Measurements from ENCODE around the gene GABRG3. TPM values are rescaled to one million over a fixed set of nuclear protein-coding genes. Genes with fewer than 3 reads are reported as not detected.

The GABRG3 gene
- polyA plus RNA-seq, 1 experiment, result not detected

- Histone ChIP-seq H3K27me3 (ENCODE audit: control insufficient read depth, insufficient read depth, low read length) (no peaks in the 10 kb centered on the region), H3K4me3 (ENCODE audit: low read depth, low read length) (no peak overlapping the region), H3K27ac (ENCODE audit: low read depth, low read length) (no peak overlapping the region), H3K9me3 (ENCODE audit: control insufficient read depth, insufficient read depth, low read length) (peaks cover 4% of the 10 kb centered on the region; the same call in 1 of the 2 replicates)
- POLR2A ChIA-PET, result no interaction called here
- CTCF ChIA-PET, result no interaction called here
- no peak for TF ChIP-seq CTCF (IDR thresholded peaks at IDR 0.05; ENCODE audit: low read depth, low read length)
- DNase-seq (ENCODE audit: low read depth, low spot score), result no peak
Observed at GRCh38 chr15:27036210-27036609, 65.2 kb downstream of the GABRG3 start.

DNA sequence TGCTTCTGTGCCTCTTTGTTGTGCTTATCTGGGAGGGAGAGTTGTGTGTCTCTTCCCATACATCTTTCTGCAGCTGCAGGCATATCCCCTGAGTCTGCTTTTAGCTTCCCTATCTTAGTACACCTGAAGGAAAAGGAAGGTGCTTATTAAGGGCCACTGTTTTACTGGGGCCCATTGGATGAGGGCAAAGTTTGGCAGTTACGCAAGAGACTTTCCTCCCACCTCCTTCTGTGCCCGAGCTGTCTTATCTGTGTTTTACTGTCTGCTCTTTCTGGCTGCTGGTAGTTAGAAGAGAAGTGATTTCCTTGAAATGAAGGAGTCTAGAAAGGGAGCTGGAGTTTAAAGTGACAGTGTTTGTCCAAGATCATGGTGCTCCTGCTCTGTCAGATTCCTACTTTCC lies 66.5 kb downstream of the GABRG3 start:
- DNase-seq (ENCODE audit: low read depth, low spot score), result no peak
- Histone ChIP-seq H3K27me3 (ENCODE audit: control insufficient read depth, insufficient read depth, low read length) (no peaks in the 10 kb centered on the region), H3K4me3 (ENCODE audit: low read depth, low read length) (no peak overlapping the region), H3K9me3 (ENCODE audit: control insufficient read depth, insufficient read depth, low read length) (peaks cover 9% of the 10 kb centered on the region; the same call in 1 of the 2 replicates), H3K27ac (ENCODE audit: low read depth, low read length) (no peak overlapping the region)
- CTCF ChIA-PET, result no interaction called here
- POLR2A ChIA-PET, result no interaction called here
- no peak for TF ChIP-seq CTCF (IDR thresholded peaks at IDR 0.05; ENCODE audit: low read depth, low read length)

GRCh38 chr15:27039152-27039551 lies 68.2 kb downstream of the GABRG3 start:
- CTCF ChIA-PET, result no interaction called here
- no peak for TF ChIP-seq CTCF (IDR thresholded peaks at IDR 0.05; ENCODE audit: low read depth, low read length)
- H3K27ac ChIP-seq (ENCODE audit: low read depth, low read length), result no peak overlapping the region
- no peaks in the 10 kb centered on the region for H3K27me3 ChIP-seq (ENCODE audit: control insufficient read depth, insufficient read depth, low read length)
- peaks cover 16% of the 10 kb centered on the region; the same call in 1 of the 2 replicates for H3K9me3 ChIP-seq (ENCODE audit: control insufficient read depth, insufficient read depth, low read length)
- no peak for DNase-seq (ENCODE audit: low read depth, low spot score)
- no peak overlapping the region for H3K4me3 ChIP-seq (ENCODE audit: low read depth, low read length)
- POLR2A ChIA-PET, result no interaction called here

DNA sequence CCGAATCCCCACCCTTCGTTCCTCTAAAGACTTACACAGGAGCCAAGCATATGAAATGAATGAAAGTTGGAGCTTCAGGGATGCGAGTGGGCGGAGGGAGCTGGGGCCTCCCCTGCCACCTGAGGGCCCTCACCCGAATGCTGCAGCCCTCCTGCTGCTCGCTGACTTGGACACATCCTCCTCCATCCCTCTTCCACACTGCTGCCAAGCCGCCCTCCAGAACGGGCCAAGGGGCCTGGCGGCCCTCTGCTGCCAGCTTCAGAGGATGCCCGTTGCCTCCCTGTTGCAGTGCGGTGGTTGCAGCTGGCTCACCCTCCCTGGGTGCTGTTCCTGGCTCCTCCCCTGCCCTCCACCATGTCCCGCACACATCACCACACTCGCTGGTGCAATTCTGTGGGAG lies 71.2 kb downstream of the GABRG3 start:
- Histone ChIP-seq H3K27ac (ENCODE audit: low read depth, low read length) (no peak overlapping the region), H3K27me3 (ENCODE audit: control insufficient read depth, insufficient read depth, low read length) (no peaks in the 10 kb centered on the region), H3K4me3 (ENCODE audit: low read depth, low read length) (no peak overlapping the region), H3K9me3 (ENCODE audit: control insufficient read depth, insufficient read depth, low read length) (peaks cover 16% of the 10 kb centered on the region; the same call in 1 of the 2 replicates)
- ChIA-PET POLR2A (no interaction called here), CTCF (no interaction called here)
- TF ChIP-seq CTCF (IDR thresholded peaks at IDR 0.05; ENCODE audit: low read depth, low read length), result no peak
- no peak for DNase-seq (ENCODE audit: low read depth, low spot score)

GRCh38 chr15:27042646-27043045 lies 71.7 kb downstream of the GABRG3 start:
- ChIA-PET CTCF (no interaction called here), POLR2A (no interaction called here)
- DNase-seq (ENCODE audit: low read depth, low spot score), result no peak
- H3K4me3 ChIP-seq (ENCODE audit: low read depth, low read length), result no peak overlapping the region
- no peak overlapping the region for H3K27ac ChIP-seq (ENCODE audit: low read depth, low read length)
- H3K9me3 ChIP-seq (ENCODE audit: control insufficient read depth, insufficient read depth, low read length), result peaks cover 16% of the 10 kb centered on the region; the same call in 1 of the 2 replicates
- H3K27me3 ChIP-seq (ENCODE audit: control insufficient read depth, insufficient read depth, low read length), result no peaks in the 10 kb centered on the region
- TF ChIP-seq CTCF (IDR thresholded peaks at IDR 0.05; ENCODE audit: low read depth, low read length), result no peak

Measured in AG04450 (cell line).